Smooth muscle cell (in vitro differentiated cells): ENCODE measurements around the gene ETS2. TPM values are rescaled to one million over a fixed set of nuclear protein-coding genes. Genes with fewer than 3 reads are reported as not detected.

Experiments used
- DNase-seq: peaks from one replicate; lab custom pipeline; 2025; ENCODE audit not compliant: unreplicated experiment; lab: John Stamatoyannopoulos, UW
- H2AFZ ChIP-seq: fragments of 200-600 bp; sonication (generic); 2 replicates; pipeline ENCODE4 v1.6.0; 2016; ENCODE audit warnings: antibody characterized with exemption, low read depth, mild to moderate bottlenecking
- H3F3A ChIP-seq: fragments of 200-600 bp; sonication (generic); 2 replicates; pipeline ENCODE4 v1.6.0; 2017; ENCODE audit warnings: antibody characterized with exemption, low read depth
- H3K27ac ChIP-seq: fragments of 200-600 bp; sonication (generic); 2 replicates; pipeline ENCODE4 v1.5.1; 2016; ENCODE audit warnings: low read depth, mild to moderate bottlenecking
- H3K27me3 ChIP-seq: fragments of 200-600 bp; sonication (generic); 2 replicates; pipeline ENCODE4 v1.6.1; 2016; ENCODE audit warnings: low read depth, mild to moderate bottlenecking
- H3K36me3 ChIP-seq: fragments of 200-600 bp; sonication (generic); 2 replicates; pipeline ENCODE4 v1.5.1; 2016; ENCODE audit warnings: low read depth
- H3K4me1 ChIP-seq: fragments of 200-600 bp; sonication (generic); 2 replicates; pipeline ENCODE4 v1.5.1; 2016; ENCODE audit warnings: low read depth
- H3K4me2 ChIP-seq: fragments of 200-600 bp; sonication (generic); 2 replicates; pipeline ENCODE4 v1.6.0; 2016; ENCODE audit warnings: mild to moderate bottlenecking
- H3K4me3 ChIP-seq: fragments of 200-600 bp; sonication (generic); 2 replicates; pipeline ENCODE4 v1.5.1; 2016; ENCODE audit warnings: mild to moderate bottlenecking
- H3K79me2 ChIP-seq: fragments of 200-600 bp; sonication (generic); 2 replicates; pipeline ENCODE4 v1.6.0; 2016; ENCODE audit warnings: low read depth, mild to moderate bottlenecking
- H3K9ac ChIP-seq: fragments of 200-600 bp; sonication (generic); 2 replicates; pipeline ENCODE4 v1.6.0; 2016; ENCODE audit warnings: low read depth
- H3K9me3 ChIP-seq: fragments of 200-600 bp; sonication (generic); replicated peaks from 2 replicates; pipeline ENCODE4 v1.5.1; 2016; ENCODE audit warnings: low read depth
- H4K20me1 ChIP-seq: fragments of 200-600 bp; sonication (generic); 2 replicates; pipeline ENCODE4 v1.6.0; 2016; ENCODE audit warnings: low read depth
- CTCF ChIP-seq: fragments of 200-600 bp; sonication (generic); IDR thresholded peaks from 2 replicates; pipeline ENCODE4 v1.5.1; 2017; ENCODE audit warnings: borderline replicate concordance, mild to moderate bottlenecking, antibody characterized with exemption; ENCODE audit not compliant: insufficient read depth, poor library complexity, severe bottlenecking
- WGBS: methylation state at CpG from one replicate; pipeline ENCODE4 v1.1.7; 2016; ENCODE audit warnings: low lambda C conversion rate; 5-methylcytosine and 5-hydroxymethylcytosine counted together
- polyA plus RNA-seq: library from polyadenylated mRNA; unstranded; fragments of >200 nt; fragmentation: Nextera tagmentation; extraction: Ambion mirVana; gene quantifications from 2 replicates; pipeline ENCODE4 v1.2.1, GENCODE V29; 2016
- total RNA-seq: library from RNA; depleted of rRNA; stranded (reverse); fragments of >200 nt; gene quantifications from 2 replicates; pipeline ENCODE4 v1.2.3, GENCODE V29; 2014

ETS2 gene
- total and polyA plus RNA-seq, 2 experiments from 2014 or later: 65.9 to 77.7 TPM

- Histone ChIP-seq H3K27me3 (no peaks in the 10 kb centered on the region), H3F3A (peaks cover 3% of the 10 kb centered on the region), H4K20me1 (no peaks in the 10 kb centered on the region), H2AFZ (no peak overlapping the region), H3K36me3 (no peaks in the 10 kb centered on the region), H3K4me3 (no peak overlapping the region), H3K27ac (peak overlapping the region; percentile 89), H3K4me2 (peak overlapping the region; percentile 16), H3K9ac (peak overlapping the region; percentile 36), H3K79me2 (no peaks in the 10 kb centered on the region), H3K9me3 (no peaks in the 10 kb centered on the region), H3K4me1 (peaks cover 6% of the 10 kb centered on the region)
- peak; percentile 21 for DNase-seq
- WGBS: 51% methylated on average over 9 of the region's 9 CpGs
- no peak for TF ChIP-seq CTCF
Observed at GRCh38 chr21:38839328-38840286, 33.9 kb downstream of the ETS2 start.

- Histone ChIP-seq H3K4me2 (no peak overlapping the region), H3K27ac (peak overlapping the region; percentile 89)
Observed at GRCh38 chr21:38840456-38841300, 34.9 kb downstream of the ETS2 start.

GRCh38 chr21:38841472-38841871, 35.7 kb downstream of the ETS2 start:
- Histone ChIP-seq H3K27ac (peak overlapping the region; percentile 89), H3K9me3 (no peaks in the 10 kb centered on the region), H3K4me2 (no peak overlapping the region), H3K9ac (no peak overlapping the region), H3K79me2 (no peaks in the 10 kb centered on the region), H2AFZ (no peak overlapping the region), H3F3A (peaks cover 3% of the 10 kb centered on the region), H3K27me3 (no peaks in the 10 kb centered on the region), H4K20me1 (no peaks in the 10 kb centered on the region), H3K36me3 (no peaks in the 10 kb centered on the region), H3K4me3 (no peak overlapping the region), H3K4me1 (peaks cover 6% of the 10 kb centered on the region)
- no peak for DNase-seq
- TF ChIP-seq CTCF: no peak
- WGBS: 98% methylated on average over 2 of the region's 2 CpGs

More at GRCh38 chr21:38840456-38841300, 34.9 kb downstream of the ETS2 start:
- TF ChIP-seq CTCF: no peak
- Histone ChIP-seq H3K36me3 (no peaks in the 10 kb centered on the region), H4K20me1 (no peaks in the 10 kb centered on the region), H3K4me1 (peaks cover 6% of the 10 kb centered on the region), H3K4me3 (no peak overlapping the region), H3K27me3 (no peaks in the 10 kb centered on the region), H3K9me3 (no peaks in the 10 kb centered on the region), H3K9ac (peak overlapping the region; percentile 36), H3F3A (peaks cover 3% of the 10 kb centered on the region), H2AFZ (no peak overlapping the region), H3K79me2 (no peaks in the 10 kb centered on the region)
- DNase-seq: no peak
- 96% methylated on average over 17 of the region's 17 CpGs for WGBS
